ENCODE measurements around the gene TAF5L. TPM values are rescaled to one million over a fixed set of nuclear protein-coding genes. Genes with fewer than 3 reads are reported as not detected.

The TAF5L gene
- polyA plus RNA-seq, 1 experiment: 17.3 TPM

DNA sequence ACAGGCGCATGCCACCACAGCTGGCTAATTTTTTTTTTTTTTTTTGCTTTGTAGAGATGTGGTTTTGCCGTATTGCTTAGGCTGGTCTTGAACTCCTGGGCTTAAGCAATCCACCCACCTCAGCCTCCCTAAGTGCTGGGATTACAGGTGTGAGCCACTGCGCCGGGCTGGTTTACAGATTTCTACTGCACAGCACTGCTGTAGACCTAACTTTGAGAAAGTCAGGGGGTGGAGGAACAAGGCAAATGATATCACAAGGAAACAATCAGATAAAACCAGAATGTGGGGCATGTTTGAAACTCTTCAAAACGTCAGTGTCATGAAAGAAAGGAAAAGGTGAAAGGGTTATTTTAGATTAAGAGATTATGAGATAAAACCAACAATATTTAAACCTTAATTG is 45.4 kb upstream of the TAF5L start:
- H3K9me3 ChIP-seq (ENCODE audit: control insufficient read depth, insufficient read depth, low read length): no peaks in the 10 kb centered on the region
- TF ChIP-seq CTCF (IDR thresholded peaks at IDR 0.05; ENCODE audit: low read depth, low read length): no peak
- no peaks in the 10 kb centered on the region for H3K27me3 ChIP-seq (ENCODE audit: control insufficient read depth, insufficient read depth, low read length)
- no peak for DNase-seq (ENCODE audit: low read depth, low spot score)
- H3K4me3 ChIP-seq (ENCODE audit: low read depth, low read length): no peak overlapping the region
- POLR2A ChIA-PET: no interaction called here
- CTCF ChIA-PET: interaction anchor here (2.8 kb wide), 1 partner anchor 11 kb away, joined by 14 read pairs; no protein-coding TSS in a partner anchor
- no peak overlapping the region for H3K27ac ChIP-seq (ENCODE audit: low read depth, low read length)

DNA sequence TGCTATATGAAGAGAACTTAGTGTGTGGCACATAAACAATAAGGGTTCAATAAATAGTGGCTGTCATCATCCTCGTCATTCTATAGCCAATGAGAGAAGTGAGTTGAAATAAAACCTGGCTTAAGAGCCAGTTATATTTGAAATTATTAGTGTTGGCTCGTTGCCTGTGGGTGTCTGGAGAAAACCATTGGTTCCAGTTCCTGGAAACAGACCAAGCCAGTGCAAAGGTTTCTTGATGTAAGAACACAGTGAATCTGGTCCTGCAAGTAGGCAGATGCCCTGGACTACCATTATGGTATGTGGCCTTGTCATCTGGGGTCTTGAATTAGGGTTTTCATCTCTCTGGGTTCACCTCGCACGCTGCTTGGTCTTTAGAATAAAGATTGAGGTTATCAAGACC is 43.4 kb upstream of the TAF5L start:
- ChIA-PET POLR2A (no interaction called here), CTCF (no interaction called here)
- no peak overlapping the region for H3K27ac ChIP-seq (ENCODE audit: low read depth, low read length)
- H3K27me3 ChIP-seq (ENCODE audit: control insufficient read depth, insufficient read depth, low read length): no peaks in the 10 kb centered on the region
- TF ChIP-seq CTCF (IDR thresholded peaks at IDR 0.05; ENCODE audit: low read depth, low read length): no peak
- no peaks in the 10 kb centered on the region for H3K9me3 ChIP-seq (ENCODE audit: control insufficient read depth, insufficient read depth, low read length)
- no peak for DNase-seq (ENCODE audit: low read depth, low spot score)
- no peak overlapping the region for H3K4me3 ChIP-seq (ENCODE audit: low read depth, low read length)

DNA sequence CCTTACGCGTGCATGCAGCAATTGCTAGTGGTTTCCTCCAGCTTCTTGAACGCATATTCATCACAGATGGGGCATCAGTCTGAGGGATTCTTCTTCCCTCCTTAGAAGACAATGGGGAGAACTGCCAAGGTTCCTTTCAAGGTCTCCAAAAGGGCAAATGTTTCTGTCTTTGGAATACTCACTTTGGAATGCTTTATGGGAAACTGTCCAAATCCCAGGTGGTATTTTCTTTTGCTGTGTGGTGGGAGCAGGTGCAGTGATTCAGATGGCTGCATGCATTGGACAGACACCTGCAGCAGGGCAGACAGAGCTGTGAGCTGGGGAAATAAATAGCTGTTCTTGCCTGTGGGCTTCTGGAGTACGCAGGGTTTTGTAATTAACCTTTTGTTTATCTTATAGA is 40.7 kb upstream of the TAF5L start:
- POLR2A ChIA-PET: no interaction called here
- Histone ChIP-seq H3K27ac (ENCODE audit: low read depth, low read length) (no peak overlapping the region), H3K9me3 (ENCODE audit: control insufficient read depth, insufficient read depth, low read length) (no peaks in the 10 kb centered on the region; the same call in 1 of the 2 replicates), H3K27me3 (ENCODE audit: control insufficient read depth, insufficient read depth, low read length) (no peaks in the 10 kb centered on the region), H3K4me3 (ENCODE audit: low read depth, low read length) (no peak overlapping the region)
- CTCF ChIA-PET: no interaction called here
- no peak for TF ChIP-seq CTCF (IDR thresholded peaks at IDR 0.05; ENCODE audit: low read depth, low read length)
- no peak for DNase-seq (ENCODE audit: low read depth, low spot score)

DNA sequence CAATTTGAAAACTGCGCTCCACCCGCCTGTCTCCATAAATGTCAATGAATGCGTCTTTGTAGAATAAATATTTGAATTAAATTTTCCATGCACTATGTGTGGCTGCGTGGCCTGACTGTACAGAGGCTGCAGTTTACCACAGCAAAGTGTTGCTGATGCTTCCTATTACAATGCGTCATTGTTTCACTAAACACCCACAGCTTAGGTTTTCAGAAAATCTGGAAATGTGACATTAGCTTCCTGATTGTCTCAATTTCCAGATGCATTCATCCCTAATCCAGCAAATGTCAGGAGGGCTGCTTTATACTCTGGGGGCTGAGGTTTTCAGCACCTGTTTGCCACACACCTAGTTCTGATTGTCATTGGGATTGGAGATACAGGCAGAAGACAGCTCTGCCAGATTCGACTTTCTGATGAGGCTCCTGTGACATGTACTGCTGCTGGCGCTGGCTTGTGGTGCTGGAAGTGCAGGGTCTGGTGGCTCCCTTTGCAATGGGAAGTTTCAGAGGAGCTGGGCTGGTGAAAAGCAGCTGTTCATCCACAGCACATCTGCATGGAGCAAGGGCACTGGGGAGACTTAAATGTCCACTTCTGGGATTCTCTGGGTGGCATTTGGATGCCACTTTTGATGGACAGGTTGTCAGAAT is 40.1 kb upstream of the TAF5L start:
- no peaks in the 10 kb centered on the region for H3K27me3 ChIP-seq (ENCODE audit: control insufficient read depth, insufficient read depth, low read length)
- no peak for TF ChIP-seq CTCF (IDR thresholded peaks at IDR 0.05; ENCODE audit: low read depth, low read length)
- no peak overlapping the region for H3K4me3 ChIP-seq (ENCODE audit: low read depth, low read length)
- no peaks in the 10 kb centered on the region; the same call in 1 of the 2 replicates for H3K9me3 ChIP-seq (ENCODE audit: control insufficient read depth, insufficient read depth, low read length)
- CTCF ChIA-PET: no interaction called here
- DNase-seq (ENCODE audit: low read depth, low spot score): no peak
- H3K27ac ChIP-seq (ENCODE audit: low read depth, low read length): no peak overlapping the region
- POLR2A ChIA-PET: no interaction called here

GRCh38 chr1:229664133-229664689 is 38.3 kb upstream of the TAF5L start:
- peak overlapping the region; percentile 31 for H3K27ac ChIP-seq (ENCODE audit: low read depth, low read length)
- no peaks in the 10 kb centered on the region; the same call in 1 of the 2 replicates for H3K9me3 ChIP-seq (ENCODE audit: control insufficient read depth, insufficient read depth, low read length)
- ChIA-PET CTCF (no interaction called here), POLR2A (no interaction called here)
- no peaks in the 10 kb centered on the region for H3K27me3 ChIP-seq (ENCODE audit: control insufficient read depth, insufficient read depth, low read length)
- TF ChIP-seq CTCF (IDR thresholded peaks at IDR 0.05; ENCODE audit: low read depth, low read length): no peak
- DNase-seq (ENCODE audit: low read depth, low spot score): no peak
- H3K4me3 ChIP-seq (ENCODE audit: low read depth, low read length): no peak overlapping the region
